Esophagus squamous epithelium (tissue), 5 donors: ENCODE data around the gene TSHR. TPM values are rescaled to one million over a fixed set of nuclear protein-coding genes. Genes with fewer than 3 reads are reported as not detected.
A peak's percentile ranks its signal among the peaks of the same experiment; 100 is the strongest.

Experiments used
- DNase-seq: peaks from one replicate; lab custom pipeline; 2025; lab: John Stamatoyannopoulos, UW
- H3K27ac ChIP-seq, 4 donors: fragments of 200-600 bp; sonication (generic); one replicate each; pipeline ENCODE4 v1.5.1; 2016 to 2019; ENCODE audit warnings: mild to moderate bottlenecking in 1 of 4
- H3K27me3 ChIP-seq, 4 donors: fragments of 200-600 bp; sonication (generic); 1 replicate in 3 of 4; 2 replicates in 1 of 4; pipeline versions ENCODE4 v1.5.1 to v1.6.0; 2017 to 2021; ENCODE audit warnings: antibody characterized with exemption in 1 of 4
- H3K36me3 ChIP-seq, 3 donors: fragments of 200-600 bp; sonication (generic); one replicate each; pipeline ENCODE4 v1.5.1; 2016 to 2019
- H3K4me1 ChIP-seq, 3 donors: fragments of 200-600 bp; sonication (generic); one replicate each; pipeline ENCODE4 v1.5.1; 2017 to 2019
- H3K4me3 ChIP-seq, 4 donors: fragments of 200-600 bp; sonication (generic); 1 replicate in 3 of 4; 2 replicates in 1 of 4; pipeline ENCODE4 v1.5.1; 2016 to 2019; ENCODE audit warnings: mild to moderate bottlenecking in 2 of 4, moderate library complexity in 1 of 4
- H3K9me3 ChIP-seq, 3 donors: fragments of 200-600 bp; sonication (generic); one replicate each; pipeline ENCODE4 v1.5.1; 2016 to 2019
- CTCF ChIP-seq, 6 experiments: fragments of 450-650 bp in 4 of 6; fragments of 200-600 bp in 2 of 6; sonication (generic) in 2 of 6; IDR thresholded peaks; one replicate each; pipeline ENCODE4 v1.5.1; 2016 to 2019; ENCODE audit warnings: antibody characterized with exemption in 6 of 6, mild to moderate bottlenecking in 4 of 6, moderate library complexity in 4 of 6
- POLR2A ChIP-seq, 4 donors: fragments of 450-650 bp; IDR thresholded peaks; one replicate each; pipeline ENCODE4 v1.6.1; 2017; ENCODE audit warnings: antibody characterized with exemption in 4 of 4, mild to moderate bottlenecking in 4 of 4, moderate library complexity in 3 of 4
- WGBS, 2 donors: methylation state at CpG; one replicate each; pipeline ENCODE4 v1.1.5; 2018; 5-methylcytosine and 5-hydroxymethylcytosine counted together
- intact Hi-C: fragments of 100-400 bp; cut with DNase I; formaldehyde crosslinking; loops from one replicate; pipeline ENCODE4 v1.15.0; 2022
- total RNA-seq, 4 donors: library from RNA; depleted of rRNA; stranded (reverse); fragments of >200 nt; gene quantifications; one replicate each; pipeline ENCODE4 v1.1.0, GENCODE V29; 2016
- donor health status: DM: yes; HTN: yes; CAD: no.

The TSHR gene
- total RNA-seq, 4 donors from 2014 or later: not detected

- H3K4me3 ChIP-seq: no peak overlapping the region
- no peak overlapping the region for H3K27ac ChIP-seq
- intact Hi-C loops: loop anchor here (2.0 kb wide), 1 partner anchor 33 kb away; the partner anchor contains the start of gene TSHR
- H3K36me3 ChIP-seq: no peaks in the 10 kb centered on the region
- peaks cover 0 to 5% (median 0%) of the 10 kb centered on the region in 3 donors for H3K4me1 ChIP-seq
- DNase-seq: no peak
- 22 to 31% methylated on average over 6 of the region's 6 CpGs for WGBS, 2 donors
- H3K27me3 ChIP-seq: peaks cover 0 to 33% (median 0%) of the 10 kb centered on the region in 4 donors
- H3K9me3 ChIP-seq: no peaks in the 10 kb centered on the region
- TF ChIP-seq POLR2A (IDR thresholded peaks at IDR 0.05): no peak
- TF ChIP-seq CTCF (IDR thresholded peaks at IDR 0.05): peak; percentile 76 to 91 (median 90)
These were observed 32.0 kb downstream of the TSHR start for GRCh38 chr14:80987235-80988032.

GRCh38 chr14:80988192-80988591 lies 32.8 kb downstream of the TSHR start:
- 68 to 87% methylated on average over 1 of the region's 1 CpG for WGBS, 2 donors
- TF ChIP-seq CTCF (IDR thresholded peaks at IDR 0.05): no peak
- TF ChIP-seq POLR2A (IDR thresholded peaks at IDR 0.05): no peak
- Histone ChIP-seq H3K36me3 (no peaks in the 10 kb centered on the region), H3K9me3 (no peaks in the 10 kb centered on the region), H3K27ac (no peak overlapping the region), H3K4me1 (peaks cover 0 to 5% (median 0%) of the 10 kb centered on the region in 3 donors), H3K27me3 (peaks cover 0 to 33% (median 0%) of the 10 kb centered on the region in 4 donors), H3K4me3 (no peak overlapping the region)
- no peak for DNase-seq
- intact Hi-C loops: no loop called here

- TF ChIP-seq POLR2A (IDR thresholded peaks at IDR 0.05): no peak
- no peak for TF ChIP-seq CTCF (IDR thresholded peaks at IDR 0.05)
- H3K4me1 ChIP-seq: peaks cover 0 to 5% (median 0%) of the 10 kb centered on the region in 3 donors
- 60 to 71% methylated on average over 6 of the region's 6 CpGs for WGBS, 2 donors
- no peaks in the 10 kb centered on the region for H3K36me3 ChIP-seq
- intact Hi-C loops: no loop called here
- no peak overlapping the region for H3K27ac ChIP-seq
- H3K27me3 ChIP-seq: peaks cover 0 to 33% (median 0%) of the 10 kb centered on the region in 4 donors
- H3K4me3 ChIP-seq: no peak overlapping the region
- H3K9me3 ChIP-seq: no peaks in the 10 kb centered on the region
- no peak for DNase-seq
These were observed 33.5 kb downstream of the TSHR start for GRCh38 chr14:80988735-80989429.

GRCh38 chr14:80992580-80992979 lies 37.2 kb downstream of the TSHR start:
- Histone ChIP-seq H3K4me3 (no peak overlapping the region), H3K27me3 (peaks cover 0 to 38% (median 0%) of the 10 kb centered on the region in 4 donors), H3K9me3 (no peaks in the 10 kb centered on the region), H3K4me1 (peaks cover 0 to 9% (median 0%) of the 10 kb centered on the region in 3 donors), H3K27ac (no peak overlapping the region), H3K36me3 (no peaks in the 10 kb centered on the region)
- DNase-seq: no peak
- TF ChIP-seq CTCF (IDR thresholded peaks at IDR 0.05) (no peak), POLR2A (IDR thresholded peaks at IDR 0.05) (no peak)
- intact Hi-C loops: loop anchor here (10.0 kb wide), 1 partner anchor 172 kb away; no protein-coding TSS in a partner anchor
- 78 to 79% methylated on average over 3 of the region's 3 CpGs for WGBS, 2 donors
